K562 (cell line): ENCODE results near the gene PIM3. TPM values are rescaled to one million over a fixed set of nuclear protein-coding genes. Genes with fewer than 3 reads are reported as not detected.

Experiments
- ATAC-seq: fragments of 200-7000 bp; cut with Tn5 transposase; 3 replicates; pipeline ENCODE4 v1.9.1; 2020; ENCODE audit warnings: moderate library complexity
- BruUV-seq: library from RNA; stranded (reverse); fragments of 400-500 nt; replicated peaks from 2 replicates; lab custom pipeline; 2021; lab: Mats Ljungman, UMichigan
- CTCF ChIA-PET: fragments of 300-600 bp; formaldehyde crosslinking; extraction: SDS; loops from one replicate; lab custom pipeline; 2021; ENCODE audit warnings: low intra/inter-chr PET ratio; lab: Yijun Ruan, JAX
- POLR2A ChIA-PET: fragments of 300-600, 350-650 bp; sonication (Branson Sonifier 250); formaldehyde crosslinking; extraction: SDS; loops from one replicate; lab custom pipeline; 2021; ENCODE audit warnings: antibody characterized with exemption, inconsistent platforms; lab: Yijun Ruan, JAX
- DNase-seq, 4 experiments: peaks; one replicate each; pipeline versions ENCODE4 v3.0.0 to v3.0.0-alpha.2; 2011 to 2018; ENCODE audit warnings: low spot score in 3 of 4, mixed read lengths in 3 of 4; ENCODE audit errors: extremely low read depth in 1 of 4
- FAIRE-seq: peaks from 2 replicates; lab custom pipeline; 2011; peaks lifted over from hg19 to GRCh38; lab: Jason Lieb, UNC
- H2AFZ ChIP-seq: 2 replicates; pipeline ENCODE4 v1.6.0; 2011; ENCODE audit warnings: low read depth, low read length, control low read depth, inconsistent platforms
- H3K27ac ChIP-seq: fragments of 200-600 bp; 3 replicates; pipeline ENCODE4 v1.8.0; 2011; ENCODE audit warnings: low read depth, mild to moderate bottlenecking, control low read depth, inconsistent platforms, low read length, moderate library complexity, mixed read lengths; ENCODE audit errors: extremely low read depth
- H3K27me3 ChIP-seq, 2 experiments: fragments of 300-600 bp in 1 of 2; 2 replicates in 1 of 2; 3 replicates in 1 of 2; pipeline versions ENCODE4 v1.6.0 to v1.8.0; 2011; ENCODE audit warnings: inconsistent platforms in 2 of 2, low read length in 2 of 2, mild to moderate bottlenecking in 1 of 2, mixed read lengths in 1 of 2, moderate library complexity in 1 of 2; ENCODE audit not compliant: control insufficient read depth in 2 of 2, insufficient read depth in 2 of 2
- H3K36me3 ChIP-seq: fragments of 300-600 bp; 3 replicates; pipeline ENCODE4 v1.8.0; 2011; ENCODE audit warnings: mild to moderate bottlenecking, low read length, inconsistent platforms; ENCODE audit not compliant: control insufficient read depth, insufficient read depth
- H3K4me1 ChIP-seq, 2 experiments: fragments of 200-600 bp in 1 of 2; replicated peaks in 1 of 2; 2 replicates in 1 of 2; 3 replicates in 1 of 2; pipeline versions ENCODE4 v1.5.1 to v1.8.0; 2011; ENCODE audit warnings: inconsistent platforms in 2 of 2, low read length in 2 of 2, mild to moderate bottlenecking in 1 of 2, mixed read lengths in 1 of 2, moderate library complexity in 1 of 2; ENCODE audit not compliant: control insufficient read depth in 2 of 2, insufficient read depth in 2 of 2
- H3K4me2 ChIP-seq: 2 replicates; pipeline ENCODE4 v1.6.1; 2011; ENCODE audit warnings: low read length, control low read depth, inconsistent platforms, mixed read lengths; ENCODE audit not compliant: insufficient read depth
- H3K4me3 ChIP-seq: fragments of 200-600 bp; sonication (generic), shearing (Covaris generic); 2 replicates; pipeline ENCODE4 v1.5.1; 2016; ENCODE audit warnings: control low read depth, inconsistent platforms
- H3K79me2 ChIP-seq: fragments of 200-600 bp; 3 replicates; pipeline ENCODE4 v1.8.0; 2011; ENCODE audit warnings: low read length, inconsistent platforms; ENCODE audit not compliant: control insufficient read depth, insufficient read depth
- H3K9ac ChIP-seq, 2 experiments: 2 replicates each; pipeline versions ENCODE4 v1.6.0 to v1.6.1; 2011; ENCODE audit warnings: low read depth in 2 of 2, low read length in 2 of 2, control low read depth in 1 of 2, inconsistent platforms in 1 of 2, mild to moderate bottlenecking in 1 of 2, mixed read lengths in 1 of 2; ENCODE audit not compliant: insufficient read depth in 1 of 2
- H3K9me1 ChIP-seq: one replicate; pipeline ENCODE4 v1.6.0; 2011; ENCODE audit warnings: inconsistent platforms, mild to moderate bottlenecking, low read length, moderate library complexity; ENCODE audit not compliant: control insufficient read depth, insufficient read depth
- H3K9me3 ChIP-seq: replicated peaks from 2 replicates; pipeline ENCODE4 v1.5.1; 2011; ENCODE audit warnings: low read depth, low read length, inconsistent platforms; ENCODE audit not compliant: control insufficient read depth, insufficient read depth
- H4K20me1 ChIP-seq: replicated peaks from 2 replicates; pipeline ENCODE4 v1.6.1; 2011; ENCODE audit warnings: low read length, inconsistent platforms, mixed read lengths; ENCODE audit not compliant: control insufficient read depth, insufficient read depth
- CBFA2T3 ChIP-seq: fragments of 450-650 bp; IDR thresholded peaks from 2 replicates; pipeline ENCODE4 v1.6.1; 2017
- IRF2 ChIP-seq: sonication (generic); formaldehyde crosslinking; IDR thresholded peaks from 2 replicates; pipeline ENCODE4 v1.8.1; 2022; ENCODE audit warnings: mild to moderate bottlenecking, missing genetic modification reagents
- MAZ ChIP-seq, 2 experiments: fragments of 450-650 bp in 1 of 2; sonication (generic) in 1 of 2; formaldehyde crosslinking; IDR thresholded peaks in 1 of 2; conservative IDR thresholded peaks in 1 of 2; 2 replicates each; pipeline versions ENCODE4 v1.4.0 to v1.5.0; 2020; ENCODE audit warnings: mild to moderate bottlenecking in 1 of 2, missing genetic modification reagents in 1 of 2
- RBM34 ChIP-seq: fragments of 200-400 bp; formaldehyde crosslinking; IDR thresholded peaks from 2 replicates; pipeline ENCODE4 v1.6.1; 2018; ENCODE audit warnings: low read length, borderline replicate concordance; ENCODE audit not compliant: insufficient read depth
- RREB1 ChIP-seq: fragments of 250-450 bp; sonication (Bioruptor Pico); IDR thresholded peaks from 2 replicates; pipeline ENCODE4 v1.4.0; 2020
- SRSF3 ChIP-seq: fragments of 200-400 bp; formaldehyde crosslinking; IDR thresholded peaks from 2 replicates; pipeline ENCODE4 v1.6.1; 2016; ENCODE audit warnings: mild to moderate bottlenecking, low read length, moderate library complexity; ENCODE audit not compliant: insufficient read depth
- ZBTB33 ChIP-seq: sonication (generic); formaldehyde crosslinking; IDR thresholded peaks from 2 replicates; pipeline ENCODE4 v1.8.1; 2023; ENCODE audit warnings: mild to moderate bottlenecking, missing genetic modification reagents
- ZNF589 ChIP-seq: fragments of 200-800 bp; sonication (Bioruptor generic); IDR thresholded peaks from 2 replicates; pipeline ENCODE4 v1.6.1; 2016; ENCODE audit warnings: low read depth, missing genetic modification characterization, missing compliant biosample characterization
- ZNF707 ChIP-seq: fragments of 250-450 bp; sonication (Bioruptor Pico); conservative IDR thresholded peaks from 2 replicates; pipeline ENCODE4 v1.8.0; 2022; ENCODE audit warnings: inconsistent platforms, mild to moderate bottlenecking, moderate library complexity
- ZNF75A ChIP-seq: fragments of 450-650 bp; formaldehyde crosslinking; IDR thresholded peaks from 2 replicates; pipeline ENCODE4 v1.4.0; 2020; ENCODE audit warnings: mild to moderate bottlenecking
- whole genome bisulfite sequencing: fragments of 100-300 bp; shearing (Covaris generic); methylation state at CpG from one replicate; pipeline ENCODE4 v1.1.6; 2016; ENCODE audit warnings: low coverage, mixed read lengths; ENCODE audit not compliant: insufficient coverage; ENCODE audit errors: missing lambda C conversion rate; 5-methylcytosine and 5-hydroxymethylcytosine counted together
- in situ Hi-C: fragments of 300-500 bp; cut with MboI; formaldehyde crosslinking; loops from 4 replicates; pipeline ENCODE4 v1.15.0; 2018; ENCODE audit warnings: inconsistent platforms, mixed read lengths
- intact Hi-C: fragments of 100-400 bp; cut with micrococcal nuclease; formaldehyde crosslinking; loops from 2 replicates; pipeline ENCODE4 v1.14.2; 2022
- polyA plus RNA-seq, 8 experiments: library from polyadenylated mRNA; depleted of rRNA in 4 of 8; stranded (reverse) in 5 of 8; unstranded in 3 of 8; fragments of >200 nt; fragmentation: Nextera tagmentation in 2 of 8; fragmentation: Illumina TruSeq in 1 of 8; extraction: Ambion mirVana in 2 of 8; extraction: Trizol in 1 of 8; gene quantifications; 2 replicates each; pipeline versions ENCODE4 v1.2.1 to v1.2.3, GENCODE V29; 2011 to 2014; ENCODE audit warnings: inconsistent platforms in 1 of 8, missing spikeins in 1 of 8
- total RNA-seq, 7 experiments: library from RNA; depleted of rRNA in 6 of 7; stranded (reverse); fragments of >200 nt in 6 of 7; fragmentation: Illumina TruSeq in 2 of 7; extraction: Trizol in 2 of 7; gene quantifications; 2 replicates each; pipeline versions ENCODE4 v1.2.1 to v1.2.3, GENCODE V29; 2011 to 2021; ENCODE audit warnings: low replicate concordance in 1 of 7
- TF ChIP-seq, protein P1 (sequence below): sonication (generic); IDR thresholded peaks from 2 replicates; pipeline ENCODE4 v1.6.1; 2016

Gene PIM3
- total and polyA plus RNA-seq, 9 of the 15 experiments (the other 6 are each of a cell fraction or from before 2014, with no cell fraction given): 0.24 to 40.5 (median 5.3) TPM

DNA sequence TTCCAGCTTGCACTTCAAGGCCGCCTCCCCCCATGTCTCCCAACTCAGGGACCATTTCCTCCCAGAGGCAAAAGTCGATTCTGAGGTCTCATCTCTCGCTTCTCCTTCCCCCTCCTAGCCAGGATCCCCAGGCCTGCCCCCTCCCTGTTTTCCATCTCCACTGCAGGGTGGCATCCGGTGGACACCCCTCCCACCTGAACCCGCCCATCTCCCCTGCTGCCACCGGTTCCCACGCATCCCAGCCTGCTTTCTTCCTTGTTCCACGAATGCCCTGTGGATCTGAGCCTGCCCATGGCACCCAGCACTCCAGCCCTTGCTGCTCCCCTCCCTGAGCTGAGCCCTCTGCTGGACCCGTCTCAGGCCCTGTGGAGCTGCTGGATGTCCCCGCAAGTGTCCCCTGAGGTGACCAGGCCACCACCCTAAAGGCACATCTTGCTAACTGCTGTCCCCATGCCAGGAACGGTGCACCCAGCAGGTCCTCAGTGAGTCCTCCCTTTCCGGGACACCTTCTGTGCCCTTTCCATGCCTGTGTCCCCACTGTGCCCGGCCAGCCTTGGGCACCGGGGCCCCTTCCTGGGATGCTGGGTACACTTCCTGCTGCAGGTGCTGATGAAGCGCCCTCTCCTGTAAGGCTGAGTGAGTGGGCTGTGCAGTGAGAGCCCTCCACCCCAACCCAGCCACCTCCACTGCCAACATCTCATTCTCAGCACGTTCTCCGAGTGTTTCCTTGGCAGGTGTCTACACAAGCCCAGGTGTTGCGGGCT lies 51.1 kb downstream of the PIM3 start:
- peaks cover 0 to 64% of the 10 kb centered on the region in 2 experiments; a peak in 3 of 5 replicates for H3K4me1 ChIP-seq
- no peaks in the 10 kb centered on the region for H3K9me3 ChIP-seq
- ATAC-seq (no peak), FAIRE-seq (no peak), DNase-seq (no peak)
- H3K9me1 ChIP-seq: no peaks in the 10 kb centered on the region
- in situ Hi-C loops (no loop called here), intact Hi-C loops (no loop called here)
- no peak overlapping the region for H3K4me2 ChIP-seq
- 0 out of 4 replicates have a peak overlapping the region, but pooled peaks of 1 of the 2 experiments have one; percentile 17 for H3K9ac ChIP-seq
- H4K20me1 ChIP-seq: peaks cover 4% of the 10 kb centered on the region; the same call in 1 of the 2 replicates
- no peaks in the 10 kb centered on the region for H3K79me2 ChIP-seq
- 12% methylated on average over 11 of the region's 18 CpGs for WGBS
- no peak overlapping the region for H3K27ac ChIP-seq
- ChIA-PET POLR2A (interaction anchor here (0.6 to 1.0 kb wide), 2 partner anchors 16 to 660 kb away, joined by 3 read pairs; no protein-coding TSS in a partner anchor), CTCF (interaction anchor here (1.1 to 2.4 kb wide), 2 partner anchors 80 to 82 kb away, joined by 3 to 12 read pairs; no protein-coding TSS in a partner anchor)
- no peaks in the 10 kb centered on the region for H3K36me3 ChIP-seq
- no peak overlapping the region for H2AFZ ChIP-seq
- no peak for TF ChIP-seq ZNF75A (CRISPR knock-in tag)
- no peak for TF ChIP-seq ZNF589 (CRISPR knock-in tag)
- no peak for TF ChIP-seq SRSF3
- TF ChIP-seq RBM34: no peak
- no peak for TF ChIP-seq RREB1 (CRISPR knock-in tag)
- no peak for TF ChIP-seq CBFA2T3
- TF ChIP-seq IRF2 (CRISPR knock-in tag): no peak
- TF ChIP-seq, protein P1, sequence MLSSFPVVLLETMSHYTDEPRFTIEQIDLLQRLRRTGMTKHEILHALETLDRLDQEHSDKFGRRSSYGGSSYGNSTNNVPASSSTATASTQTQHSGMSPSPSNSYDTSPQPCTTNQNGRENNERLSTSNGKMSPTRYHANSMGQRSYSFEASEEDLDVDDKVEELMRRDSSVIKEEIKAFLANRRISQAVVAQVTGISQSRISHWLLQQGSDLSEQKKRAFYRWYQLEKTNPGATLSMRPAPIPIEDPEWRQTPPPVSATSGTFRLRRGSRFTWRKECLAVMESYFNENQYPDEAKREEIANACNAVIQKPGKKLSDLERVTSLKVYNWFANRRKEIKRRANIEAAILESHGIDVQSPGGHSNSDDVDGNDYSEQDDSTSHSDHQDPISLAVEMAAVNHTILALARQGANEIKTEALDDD: no peak
- TF ChIP-seq ZNF707 (CRISPR knock-in tag): no peak
- no peak for TF ChIP-seq ZBTB33 (CRISPR knock-in tag)
- no peak for TF ChIP-seq MAZ (CRISPR knock-in tag; conservative IDR thresholded peaks at IDR 0.05 in 1 of 2, IDR thresholded peaks at IDR 0.05 in 1 of 2)
- peaks cover 0 to 22% of the 10 kb centered on the region in 2 experiments; a peak in 2 of 5 replicates for H3K27me3 ChIP-seq
- BruUV-seq: no TSS peak
- H3K4me3 ChIP-seq: no peak overlapping the region
